GM10266 (cell line): Measurements from ENCODE around the gene YARS1.

Experiments used
- DNase-seq: peaks from one replicate; pipeline ENCODE4 v3.0.0; 2012; ENCODE audit errors: extremely low spot score
- CTCF ChIP-seq: IDR thresholded peaks from 2 replicates; pipeline ENCODE4 v1.5.1; 2012; ENCODE audit warnings: mild to moderate bottlenecking, low read depth; ENCODE audit not compliant: control insufficient read depth, insufficient read depth; ENCODE audit errors: missing control alignments

The YARS1 gene

GRCh38 chr1:32755098-32755809 is 61.9 kb downstream of the YARS1 start:
- DNase-seq: no peak

DNA sequence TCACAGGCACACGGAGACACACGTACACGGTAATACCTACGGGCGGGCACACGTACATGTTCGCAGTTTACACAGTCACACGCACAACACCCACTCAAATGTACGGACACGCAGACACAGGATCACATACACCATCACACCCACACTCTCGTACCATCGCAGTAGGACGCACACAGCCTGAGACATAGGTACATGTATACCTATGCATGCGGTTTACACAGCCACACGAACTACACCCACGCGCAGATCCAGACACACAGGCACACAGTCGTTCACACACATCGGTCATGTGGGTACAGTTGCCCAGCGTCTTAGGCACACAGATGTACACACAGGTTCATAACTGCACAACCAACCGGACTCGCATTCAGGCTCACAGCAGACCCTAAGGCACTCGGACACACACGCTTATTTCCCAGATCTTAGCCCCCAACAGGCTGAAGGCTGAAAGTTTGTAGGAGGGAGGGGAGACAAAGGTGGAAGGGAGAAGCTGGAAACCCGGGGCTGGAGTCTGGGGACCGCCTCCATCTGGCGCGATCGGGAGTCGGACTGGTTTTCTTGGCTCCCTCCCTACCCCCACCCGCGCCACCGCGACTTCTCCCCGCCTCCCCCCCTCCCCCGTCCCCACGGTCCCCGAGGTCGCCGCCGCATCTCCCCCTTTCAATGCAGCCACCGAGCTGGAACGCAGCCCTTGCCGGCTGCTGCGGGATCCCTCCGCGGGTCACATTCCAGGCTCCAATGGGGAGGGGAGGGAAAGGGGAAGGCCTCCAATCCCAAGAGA is 62.7 kb downstream of the YARS1 start:
- TF ChIP-seq CTCF: no peak
- no peak for DNase-seq

More at GRCh38 chr1:32755098-32755809, 61.9 kb downstream of the YARS1 start:
- TF ChIP-seq CTCF: no peak

GRCh38 chr1:32753532-32754316 is 63.4 kb downstream of the YARS1 start:
- DNase-seq: peak; percentile 95

GRCh38 chr1:32749771-32750170 is 67.4 kb downstream of the YARS1 start:
- no peak for DNase-seq
- TF ChIP-seq CTCF: no peak

More at GRCh38 chr1:32753532-32754316, 63.4 kb downstream of the YARS1 start:
- no peak for TF ChIP-seq CTCF

GRCh38 chr1:32749332-32749731 is 67.8 kb downstream of the YARS1 start:
- no peak for TF ChIP-seq CTCF
- no peak for DNase-seq

DNA sequence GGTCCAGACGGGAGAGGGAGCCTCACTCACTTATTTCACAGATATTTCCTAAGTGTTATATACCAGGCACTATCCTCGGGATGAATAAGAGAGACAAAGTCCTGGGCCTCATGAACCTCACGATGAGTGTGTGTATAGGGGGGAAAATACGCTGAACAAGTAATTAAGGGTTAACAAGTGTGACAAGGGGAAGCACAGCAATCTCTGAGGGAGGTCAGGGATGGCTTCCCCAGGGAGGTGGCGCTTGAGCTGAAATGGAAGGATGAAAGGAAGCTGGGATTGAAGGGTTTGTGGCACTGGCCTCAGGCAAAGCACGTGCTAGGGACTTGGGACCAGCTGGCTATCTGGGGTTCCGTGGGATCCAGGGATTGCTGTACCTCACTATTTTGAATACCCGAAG is 68.2 kb downstream of the YARS1 start:
- no peak for TF ChIP-seq CTCF
- DNase-seq: no peak

DNA sequence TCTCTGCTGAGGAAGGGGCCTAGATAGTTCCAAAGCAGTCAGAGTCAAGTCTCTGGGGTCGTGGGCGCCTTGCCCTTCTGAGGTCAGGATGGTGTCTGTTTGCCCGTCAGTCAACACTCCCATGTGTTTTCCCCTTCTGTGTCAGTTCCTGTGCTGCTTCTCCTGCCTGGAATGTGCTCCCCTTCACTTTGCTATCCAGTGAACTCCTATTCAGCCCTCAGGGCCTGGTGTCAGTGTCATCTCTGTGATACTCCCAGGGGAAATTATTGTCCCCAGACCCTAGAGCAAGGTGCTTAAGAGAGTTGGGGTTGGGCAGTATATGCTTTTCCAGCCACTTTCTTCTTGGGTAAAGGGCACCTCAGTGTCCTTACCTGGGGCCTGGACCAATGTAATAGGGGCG is 68.8 kb downstream of the YARS1 start:
- TF ChIP-seq CTCF: no peak
- DNase-seq: no peak
